Activated CD8-positive, alpha-beta memory T cell treated with anti-CD3 and anti-CD28 coated beads, Interleukin-2, amount 10 ng/mL, durations not matched to agents 7 days and 5 days (primary cell): ENCODE results near the gene WWOX. TPM values are rescaled to one million over a fixed set of nuclear protein-coding genes. Genes with fewer than 3 reads are reported as not detected.
"Not testable (repeated sequence)": the region's sequence is repeated elsewhere in the genome, so short reads cannot be mapped to it uniquely, and the experiment has no call there.

Experiments
- ATAC-seq: fragments of 150-1000 bp; cut with Tn5 transposase; one replicate; pipeline ENCODE4 v1.10.0; 2021; ENCODE audit warnings: moderate library complexity
- CTCF ChIA-PET: fragments of 350-600 bp; sonication (Branson Sonifier 250); formaldehyde crosslinking; loops from one replicate; lab custom pipeline; 2021; ENCODE audit warnings: antibody characterized with exemption; lab: Charles Lee
- DNase-seq: peaks from one replicate; pipeline ENCODE4 v3.0.0-alpha.2; 2020
- H3K27ac Mint-ChIP-seq: one replicate; pipeline ENCODE4 v1.8.0; 2021; ENCODE audit warnings: mild to moderate bottlenecking, mixed read lengths
- H3K27me3 Mint-ChIP-seq: one replicate; pipeline ENCODE4 v1.8.0; 2021; ENCODE audit warnings: mixed read lengths
- H3K36me3 Mint-ChIP-seq: one replicate; pipeline ENCODE4 v1.8.0; 2021; ENCODE audit warnings: mild to moderate bottlenecking, mixed read lengths
- H3K4me1 Mint-ChIP-seq: one replicate; pipeline ENCODE4 v1.8.0; 2021; ENCODE audit warnings: mixed read lengths
- H3K4me3 Mint-ChIP-seq: one replicate; pipeline ENCODE4 v1.8.0; 2021; ENCODE audit warnings: mild to moderate bottlenecking, moderate library complexity, mixed read lengths
- H3K9me3 Mint-ChIP-seq: one replicate; pipeline ENCODE4 v1.8.0; 2022; ENCODE audit warnings: low read depth, mixed read lengths
- total RNA-seq, 2 experiments: library from RNA; stranded (reverse); gene quantifications; one replicate each; pipeline ENCODE4 v1.2.3, GENCODE V29; 2021

Gene WWOX
- total RNA-seq = 10 to 100 TPM; 25.2 to 38.8 TPM

- peak; percentile 98 for DNase-seq
These were observed at the start of gene WWOX for GRCh38 chr16:78099271-78100111. Gene WWOX, plus strand, starts transcription at chr16:78099654.

DNA sequence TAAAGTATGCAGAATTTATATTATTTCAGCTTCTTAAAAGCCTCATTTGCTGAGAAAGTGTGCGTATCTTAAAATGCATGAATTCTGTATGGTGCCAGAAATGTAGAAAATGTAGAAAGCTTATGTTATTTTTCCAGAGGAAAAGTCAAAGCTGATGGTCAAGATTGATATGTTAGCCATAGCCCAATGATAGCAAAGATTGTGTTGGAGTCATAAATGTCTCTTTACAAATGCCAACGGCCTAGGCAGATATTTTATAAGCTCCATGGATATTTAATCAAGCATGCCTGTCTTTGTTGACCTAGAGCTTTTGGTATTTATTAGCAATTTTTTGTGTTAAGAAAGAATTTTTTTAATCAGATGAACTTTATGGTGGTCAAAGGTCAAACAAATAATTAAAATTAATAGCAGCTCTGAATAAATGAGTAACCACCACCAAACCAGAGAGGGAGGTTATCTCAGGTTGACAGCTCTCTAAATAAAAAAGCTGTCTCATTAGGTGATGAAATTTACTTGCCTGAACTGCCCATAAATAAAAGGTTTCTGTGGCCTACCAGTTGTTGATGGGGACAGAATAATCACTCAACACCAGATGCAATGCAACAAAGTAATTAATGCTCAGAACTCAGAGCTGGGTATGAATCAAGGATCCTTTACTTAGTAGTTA, 48.6 kb upstream of the WWOX start:
- Mint-ChIP-seq H3K4me1 (no peaks in the 10 kb centered on the region), H3K36me3 (no peaks in the 10 kb centered on the region), H3K9me3 (no peaks in the 10 kb centered on the region), H3K27me3 (peaks cover 26% of the 10 kb centered on the region), H3K4me3 (no peak overlapping the region), H3K27ac (no peak overlapping the region)
- CTCF ChIA-PET = no interaction called here
- ATAC-seq (no peak), DNase-seq (no peak)

More at GRCh38 chr16:78099271-78100111, at the start of gene WWOX:
- CTCF ChIA-PET = interaction anchor here (0.6 to 1.9 kb wide), 14 partner anchors 8 to 1175 kb away, joined by 3 to 8 read pairs (median 4); partner anchors contain the start of gene NUDT7
- Mint-ChIP-seq H3K27me3 (peaks cover 7% of the 10 kb centered on the region), H3K4me3 (peak within 1 kb of the TSS; percentile 85), H3K36me3 (peaks cover 13% of the 10 kb centered on the region), H3K27ac (peak within 1 kb of the TSS; percentile 91), H3K4me1 (peaks cover 33% of the 10 kb centered on the region), H3K9me3 (peaks cover 8% of the 10 kb centered on the region)
- ATAC-seq = peak; percentile 93

- no peak overlapping the region for H3K4me3 Mint-ChIP-seq
- H3K27me3 Mint-ChIP-seq = peaks cover 11% of the 10 kb centered on the region
- no peaks in the 10 kb centered on the region for H3K9me3 Mint-ChIP-seq
- DNase-seq (no peak), ATAC-seq (no peak)
- H3K4me1 Mint-ChIP-seq = no peaks in the 10 kb centered on the region
- no peak overlapping the region for H3K27ac Mint-ChIP-seq
- no peaks in the 10 kb centered on the region for H3K36me3 Mint-ChIP-seq
- CTCF ChIA-PET = no interaction called here
These were observed 41.5 kb upstream of the WWOX start for GRCh38 chr16:78057803-78058564.

GRCh38 chr16:78059806-78060205, 39.6 kb upstream of the WWOX start:
- H3K4me3 Mint-ChIP-seq, H3K4me1 Mint-ChIP-seq, ATAC-seq, H3K9me3 Mint-ChIP-seq, H3K27ac Mint-ChIP-seq, H3K36me3 Mint-ChIP-seq, DNase-seq: not testable (repeated sequence)
- CTCF ChIA-PET = interaction anchor here (0.8 kb wide), 1 partner anchor 39 kb away, joined by 3 read pairs; the partner anchor contains the start of gene WWOX
- H3K27me3 Mint-ChIP-seq = peaks cover 21% of the 10 kb centered on the region

DNA sequence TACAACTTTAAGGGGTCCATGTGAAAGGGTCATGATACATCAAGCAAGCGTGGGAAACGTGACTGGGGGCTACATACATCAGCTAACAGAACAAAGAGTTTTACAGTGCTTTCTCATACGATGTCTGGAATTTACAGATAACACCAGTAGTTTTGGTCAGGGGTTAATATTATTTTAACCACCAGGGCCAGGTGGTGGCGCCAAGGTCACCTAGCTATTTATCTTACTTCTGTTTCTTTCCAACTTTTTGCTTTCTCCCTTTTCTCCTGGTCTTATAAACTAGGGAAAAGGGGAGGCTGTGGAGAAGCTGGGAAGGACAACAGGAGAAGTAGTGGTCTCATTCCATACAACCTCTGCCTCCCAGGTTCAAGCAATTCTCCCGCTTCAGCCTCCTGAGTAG, 39.2 kb upstream of the WWOX start:
- Mint-ChIP-seq H3K9me3 (no peaks in the 10 kb centered on the region), H3K27ac (no peak overlapping the region), H3K27me3 (peaks cover 22% of the 10 kb centered on the region), H3K4me3 (no peak overlapping the region), H3K36me3 (no peaks in the 10 kb centered on the region), H3K4me1 (no peaks in the 10 kb centered on the region)
- CTCF ChIA-PET = interaction anchor here (0.8 kb wide), 1 partner anchor 39 kb away, joined by 3 read pairs; the partner anchor contains the start of gene WWOX
- DNase-seq (no peak), ATAC-seq (no peak)

DNA sequence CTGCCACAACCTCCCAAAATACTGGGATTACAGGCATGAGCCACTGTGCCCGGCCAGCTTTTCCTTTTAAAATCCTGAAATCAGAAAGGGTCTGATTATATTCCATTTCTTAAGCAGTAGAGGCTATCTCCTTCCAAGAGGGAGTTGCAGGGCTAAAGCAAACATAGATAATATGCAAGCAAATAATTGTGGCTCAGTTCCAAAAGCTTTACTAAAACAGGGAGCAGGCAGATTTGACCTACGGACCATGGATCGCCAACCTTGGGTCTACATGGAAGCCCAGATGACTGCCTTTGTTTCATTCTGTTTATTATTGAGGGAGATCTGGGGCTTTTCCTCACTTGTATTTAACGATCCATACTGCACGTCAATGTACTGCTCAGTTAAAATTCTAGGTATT, 38.6 kb upstream of the WWOX start:
- Mint-ChIP-seq H3K27ac (no peak overlapping the region), H3K27me3 (peaks cover 26% of the 10 kb centered on the region), H3K4me1 (no peaks in the 10 kb centered on the region), H3K4me3 (no peak overlapping the region), H3K9me3 (no peaks in the 10 kb centered on the region), H3K36me3 (no peaks in the 10 kb centered on the region)
- CTCF ChIA-PET = no interaction called here
- DNase-seq = no peak
- ATAC-seq = no peak

DNA sequence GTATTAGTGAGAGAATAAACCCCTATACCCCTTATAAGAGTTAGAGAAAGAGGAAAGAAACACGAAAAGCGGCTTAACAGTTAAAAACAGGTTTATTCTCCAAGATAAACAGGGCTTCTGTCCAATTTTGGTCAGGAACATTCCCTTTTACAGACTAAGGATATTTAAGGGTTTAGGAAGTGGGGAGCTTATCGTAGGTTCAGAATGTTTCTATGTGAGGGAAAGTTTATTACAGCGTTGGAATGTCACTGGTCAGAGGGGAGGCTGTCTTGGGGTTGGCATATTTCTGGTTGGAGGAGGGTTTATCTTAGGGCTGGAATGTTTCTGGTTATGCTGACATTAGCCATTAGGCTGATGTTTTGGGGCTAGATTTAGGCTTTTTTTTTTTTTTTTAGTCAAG, 34.1 kb upstream of the WWOX start:
- Mint-ChIP-seq H3K27ac (no peak overlapping the region), H3K36me3 (no peaks in the 10 kb centered on the region), H3K4me3 (no peak overlapping the region), H3K27me3 (peaks cover 41% of the 10 kb centered on the region), H3K4me1 (no peaks in the 10 kb centered on the region), H3K9me3 (no peaks in the 10 kb centered on the region)
- ATAC-seq = no peak
- CTCF ChIA-PET = no interaction called here
- DNase-seq = no peak

DNA sequence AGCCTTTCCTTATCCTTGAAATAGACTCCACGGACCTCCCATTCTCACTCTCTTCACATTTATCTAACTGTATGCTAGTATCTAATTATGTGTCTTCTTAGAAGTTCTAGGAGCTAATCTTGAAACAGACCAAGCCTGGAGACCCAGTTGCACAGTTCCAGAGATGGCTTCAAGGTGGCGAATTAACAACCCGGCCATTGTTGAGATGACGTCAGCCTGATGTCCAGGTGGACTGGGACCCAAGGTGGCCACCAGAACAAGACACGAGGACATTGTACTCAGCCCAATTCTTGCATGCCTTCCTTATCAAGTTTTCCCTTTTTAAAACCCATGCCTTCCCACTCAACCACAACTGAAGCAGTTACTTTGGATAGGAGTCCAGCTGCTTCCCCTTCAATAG, 29.5 kb upstream of the WWOX start:
- H3K36me3 Mint-ChIP-seq = no peaks in the 10 kb centered on the region
- no peaks in the 10 kb centered on the region for H3K4me1 Mint-ChIP-seq
- CTCF ChIA-PET = no interaction called here
- no peak overlapping the region for H3K27ac Mint-ChIP-seq
- ATAC-seq (no peak), DNase-seq (no peak)
- H3K9me3 Mint-ChIP-seq = no peaks in the 10 kb centered on the region
- no peak overlapping the region for H3K4me3 Mint-ChIP-seq
- H3K27me3 Mint-ChIP-seq = peaks cover 35% of the 10 kb centered on the region

GRCh38 chr16:78072275-78072674, 27.2 kb upstream of the WWOX start:
- DNase-seq (no peak), ATAC-seq (no peak)
- CTCF ChIA-PET = no interaction called here
- Mint-ChIP-seq H3K27ac (no peak overlapping the region), H3K4me1 (no peaks in the 10 kb centered on the region), H3K9me3 (no peaks in the 10 kb centered on the region), H3K4me3 (no peak overlapping the region), H3K36me3 (no peaks in the 10 kb centered on the region), H3K27me3 (peaks cover 19% of the 10 kb centered on the region)

GRCh38 chr16:78075800-78076199, 23.7 kb upstream of the WWOX start:
- Mint-ChIP-seq H3K9me3 (no peaks in the 10 kb centered on the region), H3K27me3 (peaks cover 13% of the 10 kb centered on the region), H3K4me3 (no peak overlapping the region), H3K4me1 (no peaks in the 10 kb centered on the region), H3K27ac (no peak overlapping the region), H3K36me3 (no peaks in the 10 kb centered on the region)
- CTCF ChIA-PET = no interaction called here
- ATAC-seq (no peak), DNase-seq (no peak)

DNA sequence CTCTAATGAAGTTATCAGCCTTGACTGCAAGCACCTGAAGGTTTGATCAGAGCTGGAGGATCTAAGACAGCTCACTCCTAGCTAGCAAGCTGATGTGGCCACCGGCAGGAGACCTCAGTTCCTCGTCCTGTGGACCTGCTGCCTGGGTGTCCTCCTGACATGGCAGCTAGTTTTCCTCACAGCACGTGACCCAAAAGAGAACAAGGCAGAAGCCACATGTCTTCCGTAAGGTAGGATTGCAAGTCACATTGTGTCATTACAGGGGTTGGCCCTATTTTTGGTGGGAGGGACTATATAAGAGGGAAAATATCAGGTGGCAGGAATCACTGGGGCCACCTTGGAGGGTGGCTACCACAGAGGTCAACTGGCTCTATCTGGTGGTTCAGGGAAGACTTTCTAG, 18.1 kb upstream of the WWOX start:
- DNase-seq (no peak), ATAC-seq (no peak)
- H3K9me3 Mint-ChIP-seq = no peaks in the 10 kb centered on the region
- CTCF ChIA-PET = no interaction called here
- H3K4me1 Mint-ChIP-seq = no peaks in the 10 kb centered on the region
- peaks cover 19% of the 10 kb centered on the region for H3K27me3 Mint-ChIP-seq
- no peak overlapping the region for H3K27ac Mint-ChIP-seq
- H3K36me3 Mint-ChIP-seq = no peaks in the 10 kb centered on the region
- no peak overlapping the region for H3K4me3 Mint-ChIP-seq

DNA sequence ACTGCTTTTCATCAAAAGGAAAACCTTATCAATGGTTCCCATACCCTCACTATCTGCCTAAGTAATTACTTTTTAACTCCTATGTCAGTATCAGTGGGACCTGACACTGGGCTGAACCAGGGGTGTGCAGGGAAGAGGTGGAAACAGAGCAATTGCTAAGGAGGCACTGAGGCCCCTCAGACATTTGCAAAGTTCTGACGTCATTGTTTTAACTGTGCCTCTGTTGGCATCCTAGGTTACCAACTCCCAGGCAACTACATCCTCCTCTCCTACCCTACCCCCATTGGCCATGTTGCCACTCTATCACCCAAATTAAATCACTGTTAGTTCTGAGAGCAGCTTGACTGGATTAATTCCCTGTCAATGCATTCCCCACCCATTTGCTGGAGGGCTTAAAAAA, 8.0 kb upstream of the WWOX start:
- Mint-ChIP-seq H3K4me1 (no peaks in the 10 kb centered on the region), H3K9me3 (peaks cover 5% of the 10 kb centered on the region), H3K27me3 (peaks cover 17% of the 10 kb centered on the region), H3K4me3 (no peak overlapping the region), H3K36me3 (peaks cover 6% of the 10 kb centered on the region), H3K27ac (no peak overlapping the region)
- DNase-seq (no peak), ATAC-seq (no peak)
- CTCF ChIA-PET = interaction anchor here (1.7 kb wide), 1 partner anchor 8 kb away, joined by 6 read pairs; the partner anchor contains the start of gene WWOX

DNA sequence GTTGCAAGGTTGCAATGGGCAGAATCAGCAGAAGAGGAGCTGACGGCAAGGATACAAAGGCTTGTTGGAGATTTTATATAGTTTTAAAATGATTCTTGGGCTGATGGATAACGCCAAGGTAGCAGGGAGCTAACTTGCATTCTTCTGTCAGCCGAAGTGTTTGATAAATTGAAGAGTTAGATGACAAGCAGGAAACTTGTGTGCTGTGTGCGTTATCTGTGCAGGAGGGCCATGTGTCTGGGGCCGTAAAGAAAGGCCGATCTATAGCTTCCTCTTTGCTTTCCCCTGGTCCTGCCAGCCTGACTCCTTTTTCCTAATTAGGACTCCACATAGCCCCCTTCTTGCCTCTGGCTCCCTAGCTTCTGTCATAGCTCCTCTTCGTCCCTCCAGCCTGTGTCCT, 6.7 kb upstream of the WWOX start:
- CTCF ChIA-PET = interaction anchor here (2.0 kb wide), 1 partner anchor 90 kb away, joined by 5 read pairs; no protein-coding TSS in a partner anchor
- Mint-ChIP-seq H3K27me3 (peaks cover 17% of the 10 kb centered on the region), H3K4me1 (peaks cover 4% of the 10 kb centered on the region), H3K27ac (no peak overlapping the region), H3K4me3 (no peak overlapping the region), H3K36me3 (peaks cover 10% of the 10 kb centered on the region), H3K9me3 (peaks cover 8% of the 10 kb centered on the region)
- no peak for ATAC-seq
- DNase-seq = no peak
